Activated naive CD4-positive, alpha-beta T cell treated with anti-CD3 and anti-CD28 coated beads, Interleukin-2, amount 50 U/mL, for 24 hours (primary cell): Measurements from ENCODE around the gene RTKN.
A peak's percentile ranks its signal among the peaks of the same experiment; 100 is the strongest.
"Not testable (repeated sequence)": the region's sequence is repeated elsewhere in the genome, so short reads cannot be mapped to it uniquely, and the experiment has no call there.

ENCODE experiments used
- H3K27ac Mint-ChIP-seq: one replicate; pipeline ENCODE4 v1.8.0; 2021; ENCODE audit warnings: mild to moderate bottlenecking, mixed read lengths
- H3K27me3 Mint-ChIP-seq: one replicate; pipeline ENCODE4 v1.8.0; 2021; ENCODE audit warnings: mixed read lengths
- H3K36me3 Mint-ChIP-seq: one replicate; pipeline ENCODE4 v1.8.0; 2021; ENCODE audit warnings: mixed read lengths
- H3K4me1 Mint-ChIP-seq: one replicate; pipeline ENCODE4 v1.8.0; 2021; ENCODE audit warnings: mixed read lengths
- H3K4me3 Mint-ChIP-seq: one replicate; pipeline ENCODE4 v1.8.0; 2021; ENCODE audit warnings: mild to moderate bottlenecking, mixed read lengths
- H3K9me3 Mint-ChIP-seq: one replicate; pipeline ENCODE4 v1.8.0; 2021; ENCODE audit warnings: mixed read lengths

The RTKN gene

GRCh38 chr2:74441690-74442482 lies at the start of gene RTKN:
Gene RTKN (minus strand): TSS chr2:74441937. CDS start chr2:74441816, 121 bp downstream.
- Mint-ChIP-seq H3K27ac (no peak within 1 kb of the TSS), H3K4me1 (peaks cover 8% of the 10 kb centered on the region)

GRCh38 chr2:74489906-74490305 lies 48.2 kb upstream of the RTKN start:
- no peaks in the 10 kb centered on the region for H3K9me3 Mint-ChIP-seq
- peaks cover 3% of the 10 kb centered on the region for H3K4me1 Mint-ChIP-seq
- no peak overlapping the region for H3K27ac Mint-ChIP-seq
- H3K36me3 Mint-ChIP-seq: peaks cover 11% of the 10 kb centered on the region
- H3K4me3 Mint-ChIP-seq: no peak overlapping the region
- no peaks in the 10 kb centered on the region for H3K27me3 Mint-ChIP-seq

More at GRCh38 chr2:74441690-74442482, at the start of gene RTKN:
- peak within 1 kb of the TSS; percentile 82 for H3K4me3 Mint-ChIP-seq
- H3K9me3 Mint-ChIP-seq: no peaks in the 10 kb centered on the region
- peaks cover 18% of the 10 kb centered on the region for H3K27me3 Mint-ChIP-seq
- no peaks in the 10 kb centered on the region for H3K36me3 Mint-ChIP-seq

GRCh38 chr2:74488643-74489481 lies 47.1 kb upstream of the RTKN start:
- H3K4me1 Mint-ChIP-seq: peaks cover 8% of the 10 kb centered on the region
- H3K27me3 Mint-ChIP-seq: no peaks in the 10 kb centered on the region
- H3K4me3 Mint-ChIP-seq: no peak overlapping the region
- H3K27ac Mint-ChIP-seq: no peak overlapping the region
- H3K9me3 Mint-ChIP-seq: no peaks in the 10 kb centered on the region
- peaks cover 7% of the 10 kb centered on the region for H3K36me3 Mint-ChIP-seq

GRCh38 chr2:74486141-74486540 lies 44.4 kb upstream of the RTKN start:
- H3K9me3 Mint-ChIP-seq: no peaks in the 10 kb centered on the region
- H3K27ac Mint-ChIP-seq: no peak overlapping the region
- no peak overlapping the region for H3K4me3 Mint-ChIP-seq
- H3K36me3 Mint-ChIP-seq: peaks cover 4% of the 10 kb centered on the region
- H3K4me1 Mint-ChIP-seq: peaks cover 24% of the 10 kb centered on the region
- no peaks in the 10 kb centered on the region for H3K27me3 Mint-ChIP-seq

- Mint-ChIP-seq H3K4me3 (peak overlapping the region; percentile 99), H3K4me1 (peaks cover 41% of the 10 kb centered on the region), H3K36me3 (peaks cover 10% of the 10 kb centered on the region)
- H3K27ac Mint-ChIP-seq, H3K9me3 Mint-ChIP-seq, H3K27me3 Mint-ChIP-seq: not testable (repeated sequence)
Measured at GRCh38 chr2:74483675-74484164, 42.0 kb upstream of the RTKN start.

- H3K27ac Mint-ChIP-seq: peak within 1 kb of the TSS; percentile 100
- no peaks in the 10 kb centered on the region for H3K9me3 Mint-ChIP-seq
- H3K4me1 Mint-ChIP-seq: peaks cover 41% of the 10 kb centered on the region
- peaks cover 10% of the 10 kb centered on the region for H3K36me3 Mint-ChIP-seq
- peak within 1 kb of the TSS; percentile 99 for H3K4me3 Mint-ChIP-seq
- no peaks in the 10 kb centered on the region for H3K27me3 Mint-ChIP-seq
Measured at GRCh38 chr2:74482801-74483674, 41.3 kb upstream of the RTKN start, which contains the start of the genes CCDC142 and TTC31. Gene CCDC142 (minus strand): TSS chr2:74482998. CDS start chr2:74482837, 161 bp downstream. Gene TTC31 (plus strand): TSS chr2:74483081. CDS start chr2:74483096, 15 bp downstream.

- Mint-ChIP-seq H3K4me1 (peaks cover 44% of the 10 kb centered on the region), H3K27me3 (no peaks in the 10 kb centered on the region), H3K4me3 (peak overlapping the region; percentile 99), H3K9me3 (no peaks in the 10 kb centered on the region), H3K36me3 (peaks cover 13% of the 10 kb centered on the region), H3K27ac (peak overlapping the region; percentile 100)
Measured at GRCh38 chr2:74481961-74482800, 40.4 kb upstream of the RTKN start.

GRCh38 chr2:74481431-74481830 lies 39.7 kb upstream of the RTKN start:
- Mint-ChIP-seq H3K9me3 (no peaks in the 10 kb centered on the region), H3K4me3 (peak overlapping the region; percentile 99), H3K36me3 (peaks cover 13% of the 10 kb centered on the region), H3K4me1 (peaks cover 41% of the 10 kb centered on the region), H3K27me3 (no peaks in the 10 kb centered on the region), H3K27ac (no peak overlapping the region)

GRCh38 chr2:74474899-74475298 lies 33.2 kb upstream of the RTKN start:
- H3K27ac Mint-ChIP-seq: no peak overlapping the region
- no peaks in the 10 kb centered on the region for H3K27me3 Mint-ChIP-seq

GRCh38 chr2:74474481-74474880 lies 32.7 kb upstream of the RTKN start:
- peaks cover 29% of the 10 kb centered on the region for H3K4me1 Mint-ChIP-seq
- peaks cover 23% of the 10 kb centered on the region for H3K36me3 Mint-ChIP-seq
- H3K4me3 Mint-ChIP-seq: no peak overlapping the region
- peak overlapping the region; percentile 68 for H3K27ac Mint-ChIP-seq
- H3K9me3 Mint-ChIP-seq: no peaks in the 10 kb centered on the region
- no peaks in the 10 kb centered on the region for H3K27me3 Mint-ChIP-seq

More at GRCh38 chr2:74474899-74475298, 33.2 kb upstream of the RTKN start:
- H3K4me3 Mint-ChIP-seq: no peak overlapping the region
- peaks cover 23% of the 10 kb centered on the region for H3K36me3 Mint-ChIP-seq
- no peaks in the 10 kb centered on the region for H3K9me3 Mint-ChIP-seq
- peaks cover 27% of the 10 kb centered on the region for H3K4me1 Mint-ChIP-seq

- H3K9me3 Mint-ChIP-seq: no peaks in the 10 kb centered on the region
- H3K27me3 Mint-ChIP-seq: no peaks in the 10 kb centered on the region
- H3K27ac Mint-ChIP-seq: peak overlapping the region; percentile 98
- H3K4me1 Mint-ChIP-seq: peaks cover 24% of the 10 kb centered on the region
- H3K4me3 Mint-ChIP-seq: peak overlapping the region; percentile 99
- peaks cover 20% of the 10 kb centered on the region for H3K36me3 Mint-ChIP-seq
Measured at GRCh38 chr2:74472945-74473258, 31.2 kb upstream of the RTKN start.

GRCh38 chr2:74472086-74472944 lies 30.6 kb upstream of the RTKN start, which contains the start of gene MRPL53:
Gene MRPL53 (minus strand): TSS chr2:74472680. CDS start chr2:74472660, 20 bp downstream.
- H3K4me3 Mint-ChIP-seq: peak within 1 kb of the TSS; percentile 99
- H3K36me3 Mint-ChIP-seq: peaks cover 17% of the 10 kb centered on the region
- peak within 1 kb of the TSS; percentile 98 for H3K27ac Mint-ChIP-seq
- no peaks in the 10 kb centered on the region for H3K9me3 Mint-ChIP-seq
- H3K4me1 Mint-ChIP-seq: peaks cover 22% of the 10 kb centered on the region
- no peaks in the 10 kb centered on the region for H3K27me3 Mint-ChIP-seq

- no peaks in the 10 kb centered on the region for H3K27me3 Mint-ChIP-seq
- no peaks in the 10 kb centered on the region for H3K9me3 Mint-ChIP-seq
- H3K4me1 Mint-ChIP-seq: peaks cover 21% of the 10 kb centered on the region
- peaks cover 17% of the 10 kb centered on the region for H3K36me3 Mint-ChIP-seq
- H3K27ac Mint-ChIP-seq: peak overlapping the region; percentile 98
- peak overlapping the region; percentile 99 for H3K4me3 Mint-ChIP-seq
Measured at GRCh38 chr2:74471332-74472065, 29.8 kb upstream of the RTKN start.
